ENCODE measurements around the gene RPS6KB2. TPM values are rescaled to one million over a fixed set of nuclear protein-coding genes. Genes with fewer than 3 reads are reported as not detected.

Gene RPS6KB2
- total RNA-seq, 1 experiment from 2014 or later = 54.0 TPM

DNA sequence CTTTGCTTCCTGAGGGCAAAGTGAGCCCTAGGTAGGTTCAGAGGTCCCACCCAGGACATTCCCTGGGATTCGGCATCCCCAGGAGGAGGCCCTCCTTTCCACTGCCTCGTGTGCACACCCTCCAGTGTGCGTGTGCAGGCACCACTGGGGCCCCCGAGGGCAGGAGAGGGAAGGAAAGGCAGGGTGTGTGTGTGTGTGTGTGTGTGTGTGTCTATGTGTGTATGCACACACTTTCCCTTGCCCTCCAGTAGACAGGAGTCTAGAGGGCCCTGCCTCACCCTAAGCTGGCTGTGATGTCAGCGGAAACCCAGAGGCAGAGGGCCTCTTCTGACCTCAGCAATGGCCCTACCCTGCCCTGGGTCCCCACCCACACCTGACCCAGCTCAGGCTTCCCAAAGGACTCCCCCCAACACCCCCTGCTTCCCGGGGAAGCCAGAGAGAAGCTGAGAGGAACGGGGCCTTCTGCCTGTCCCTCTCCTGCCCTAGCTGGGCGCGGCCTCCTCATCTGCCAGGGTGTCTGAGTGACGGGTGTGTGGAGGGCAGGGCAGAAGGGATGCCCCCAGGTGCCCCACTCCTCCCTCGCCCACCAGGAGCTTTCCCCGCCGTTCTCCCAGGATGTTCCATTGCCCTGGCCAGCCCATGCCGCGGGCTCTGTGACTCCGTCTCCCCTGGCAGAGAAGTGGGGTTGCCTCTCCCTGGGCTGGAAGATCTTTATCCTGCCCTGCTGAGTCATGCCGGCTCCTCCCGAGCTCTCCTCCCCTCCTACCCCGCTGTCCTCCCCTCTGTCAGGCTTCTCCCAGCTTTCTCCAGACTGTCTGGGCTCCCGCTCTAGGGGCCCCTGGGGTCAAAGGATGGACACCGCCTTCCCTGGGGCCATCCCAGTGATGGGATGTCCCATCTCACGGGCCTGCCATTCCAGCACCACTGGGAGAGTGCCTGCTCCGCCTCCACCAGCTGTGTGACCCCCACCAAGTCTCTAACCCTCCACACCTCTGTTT lies 48.9 kb upstream of the RPS6KB2 start:
- peak; percentile 79 to 93 for DNase-seq
- H3K27ac ChIP-seq = peak overlapping the region; percentile 99
- no peaks in the 10 kb centered on the region for H3K9me3 ChIP-seq (ENCODE audit: insufficient read depth, low read depth)
- no peaks in the 10 kb centered on the region for H3K36me3 ChIP-seq (ENCODE audit: low read depth)
- peaks cover 83% of the 10 kb centered on the region for H3K4me1 ChIP-seq (replicated peaks; ENCODE audit: insufficient read depth)
- BruUV-seq (replicated peaks) = no TSS peak
- intact Hi-C loops (cut with micrococcal nuclease; ENCODE audit: unreplicated experiment) = loop anchor here (5.0 to 10.0 kb wide), 4 partner anchors 117 to 535 kb away; partner anchors contain the start of genes RCE1 and RHOD
- no peaks in the 10 kb centered on the region for H3K27me3 ChIP-seq (ENCODE audit: insufficient read depth, low read depth)
- no peak overlapping the region for H2AFZ ChIP-seq
- ChIA-PET CTCF (interaction anchor here (0.6 to 6.6 kb wide), 6 partner anchors 8 to 116 kb away, joined by 3 to 174 read pairs (median 16); partner anchors contain the start of gene POLD4), POLR2A (ENCODE audit: unreplicated experiment) (interaction anchor here (0.5 to 1.4 kb wide), 12 partner anchors 13 to 1521 kb away, joined by 3 to 11 read pairs (median 3); partner anchors contain the start of gene PPP1CA)
- H3F3A ChIP-seq (ENCODE audit: insufficient read depth, low read depth) = peaks cover 73% of the 10 kb centered on the region
- peak overlapping the region; percentile 28; the same call in 1 of the 2 replicates for H3K4me3 ChIP-seq
- TF ChIP-seq EZH2 (IDR thresholded peaks at IDR 0.05; ENCODE audit: low read depth) = no peak
- TF ChIP-seq, protein P1, sequence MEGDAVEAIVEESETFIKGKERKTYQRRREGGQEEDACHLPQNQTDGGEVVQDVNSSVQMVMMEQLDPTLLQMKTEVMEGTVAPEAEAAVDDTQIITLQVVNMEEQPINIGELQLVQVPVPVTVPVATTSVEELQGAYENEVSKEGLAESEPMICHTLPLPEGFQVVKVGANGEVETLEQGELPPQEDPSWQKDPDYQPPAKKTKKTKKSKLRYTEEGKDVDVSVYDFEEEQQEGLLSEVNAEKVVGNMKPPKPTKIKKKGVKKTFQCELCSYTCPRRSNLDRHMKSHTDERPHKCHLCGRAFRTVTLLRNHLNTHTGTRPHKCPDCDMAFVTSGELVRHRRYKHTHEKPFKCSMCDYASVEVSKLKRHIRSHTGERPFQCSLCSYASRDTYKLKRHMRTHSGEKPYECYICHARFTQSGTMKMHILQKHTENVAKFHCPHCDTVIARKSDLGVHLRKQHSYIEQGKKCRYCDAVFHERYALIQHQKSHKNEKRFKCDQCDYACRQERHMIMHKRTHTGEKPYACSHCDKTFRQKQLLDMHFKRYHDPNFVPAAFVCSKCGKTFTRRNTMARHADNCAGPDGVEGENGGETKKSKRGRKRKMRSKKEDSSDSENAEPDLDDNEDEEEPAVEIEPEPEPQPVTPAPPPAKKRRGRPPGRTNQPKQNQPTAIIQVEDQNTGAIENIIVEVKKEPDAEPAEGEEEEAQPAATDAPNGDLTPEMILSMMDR (conservative IDR thresholded peaks at IDR 0.05) = no peak
- H3K4me2 ChIP-seq = peak overlapping the region; percentile 94
- H4K20me1 ChIP-seq (ENCODE audit: insufficient read depth) = no peaks in the 10 kb centered on the region
- H3K9me2 ChIP-seq (ENCODE audit: insufficient read depth) = no peaks in the 10 kb centered on the region
- peaks cover 21% of the 10 kb centered on the region; the same call in 1 of the 2 replicates for H3K79me2 ChIP-seq (ENCODE audit: low read depth)

DNA sequence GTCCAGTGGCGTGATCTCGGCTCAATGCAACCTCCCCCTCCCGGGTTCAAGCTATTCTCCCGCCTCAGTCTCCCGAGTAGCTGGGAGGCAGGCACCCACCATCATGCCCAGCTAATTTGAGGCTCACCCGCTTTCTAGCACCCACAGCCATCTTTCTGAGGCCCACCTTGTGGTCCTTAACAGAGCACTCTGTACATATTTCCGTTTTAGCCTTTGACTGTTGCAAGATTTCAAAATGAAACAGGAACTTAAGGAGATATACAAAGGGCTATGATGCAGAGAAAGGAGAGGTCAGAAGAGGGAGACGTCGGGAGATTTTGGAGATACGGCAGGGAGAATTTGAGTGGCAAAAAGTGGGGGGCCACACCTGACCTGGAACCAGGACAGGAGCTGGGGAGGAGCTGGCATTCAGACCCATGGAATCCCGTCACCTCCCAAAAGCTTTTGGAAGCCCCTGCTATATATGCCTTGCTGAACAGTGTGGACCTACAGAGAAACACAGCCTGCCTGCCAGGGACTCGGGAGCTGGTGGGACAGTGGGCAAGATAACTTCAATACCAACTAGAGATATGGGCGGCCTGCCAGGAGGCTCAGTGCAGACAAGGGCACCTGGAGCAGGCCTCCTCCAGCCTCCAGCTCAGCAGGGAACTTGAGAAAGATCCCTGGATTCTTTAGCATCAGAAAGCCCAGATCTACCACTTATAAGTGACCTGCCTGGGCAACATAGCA lies 46.9 kb upstream of the RPS6KB2 start:
- H3K27ac ChIP-seq = peak overlapping the region; percentile 99; the same call in 1 of the 2 replicates
- CTCF ChIA-PET = interaction anchor here (0.5 to 6.6 kb wide), 13 partner anchors 9 to 334 kb away, joined by 3 to 174 read pairs (median 10); partner anchors contain the start of gene POLD4

More for the DNA sequence above, 46.9 kb upstream of the RPS6KB2 start:
- Histone ChIP-seq H4K20me1 (ENCODE audit: insufficient read depth) (no peaks in the 10 kb centered on the region), H3K27me3 (ENCODE audit: insufficient read depth, low read depth) (no peaks in the 10 kb centered on the region), H3F3A (ENCODE audit: insufficient read depth, low read depth) (peaks cover 65% of the 10 kb centered on the region), H3K4me2 (0 out of 2 replicates have a peak overlapping the region, but pooled peaks have one; percentile 7), H3K79me2 (ENCODE audit: low read depth) (peaks cover 15% of the 10 kb centered on the region; the same call in 1 of the 2 replicates), H2AFZ (no peak overlapping the region), H3K36me3 (ENCODE audit: low read depth) (no peaks in the 10 kb centered on the region), H3K9me3 (ENCODE audit: insufficient read depth, low read depth) (no peaks in the 10 kb centered on the region), H3K9me2 (ENCODE audit: insufficient read depth) (no peaks in the 10 kb centered on the region), H3K4me1 (replicated peaks; ENCODE audit: insufficient read depth) (peaks cover 75% of the 10 kb centered on the region), H3K4me3 (no peak overlapping the region)
- TF ChIP-seq EZH2 (IDR thresholded peaks at IDR 0.05; ENCODE audit: low read depth) = no peak
- TF ChIP-seq, protein P1 (conservative IDR thresholded peaks at IDR 0.05) = no peak
- no TSS peak for BruUV-seq (replicated peaks)
- POLR2A ChIA-PET (ENCODE audit: unreplicated experiment) = interaction anchor here (0.5 to 0.7 kb wide), 3 partner anchors 34 to 79 kb away, joined by 4 to 6 read pairs (median 5); no protein-coding TSS in a partner anchor
- no peak for DNase-seq
- intact Hi-C loops (cut with micrococcal nuclease; ENCODE audit: unreplicated experiment) = loop anchor here (5.0 kb wide), 1 partner anchor 119 kb away; no protein-coding TSS in a partner anchor

Measured in PC-9 (cell line).